Measurements from ENCODE around the gene MAN2B1. TPM values are rescaled to one million over a fixed set of nuclear protein-coding genes. Genes with fewer than 3 reads are reported as not detected.

Gene MAN2B1
- total and polyA plus RNA-seq, 2 donors from 2014 or later, result 63.9 to 90.5 TPM

DNA sequence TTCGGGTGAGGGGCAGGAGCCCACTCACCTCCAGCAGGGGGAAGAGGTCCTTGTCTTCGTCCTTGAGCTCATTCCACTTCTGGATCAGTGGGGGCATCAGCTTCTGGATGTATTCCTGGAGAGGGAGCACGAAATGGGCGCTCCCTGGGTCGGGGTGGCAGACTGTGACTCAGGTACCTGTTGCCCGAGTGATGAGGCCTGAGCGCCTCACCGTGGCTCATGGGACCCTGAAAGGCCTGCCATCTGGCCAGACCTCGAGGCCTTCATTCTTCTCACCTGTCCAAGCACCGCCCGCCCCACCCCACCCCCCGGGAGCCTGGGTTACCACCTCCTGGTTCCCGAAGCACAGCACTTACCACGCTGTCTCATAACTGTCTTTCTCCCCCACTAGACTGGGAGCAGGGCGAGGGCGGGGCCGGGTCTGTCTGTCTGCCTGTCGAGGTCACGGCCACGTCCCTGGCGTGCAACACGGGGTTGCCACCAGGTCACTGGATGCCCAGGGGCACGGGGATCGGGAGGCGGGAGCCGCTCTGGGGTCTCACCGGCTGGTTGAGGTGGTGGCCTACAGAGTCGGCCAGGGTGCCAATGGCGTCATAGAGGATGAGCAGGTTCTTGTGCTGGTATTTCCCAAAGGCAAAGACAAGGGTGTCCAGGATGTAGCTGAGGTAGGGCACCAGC, 39.3 kb upstream of the MAN2B1 start:
- Histone ChIP-seq H3K27me3 (ENCODE audit: control insufficient read depth, insufficient read depth, low read length) (no peaks in the 10 kb centered on the region), H3K27ac (ENCODE audit: low read depth in 2 of 2, low read length in 2 of 2) (no peak overlapping the region), H3K36me3 (ENCODE audit: control insufficient read depth in 2 of 3, insufficient read depth in 3 of 3, low read length in 3 of 3) (peaks cover 4 to 63% (median 28%) of the 10 kb centered on the region in 3 donors), H3K4me1 (ENCODE audit: control insufficient read depth in 2 of 3, insufficient read depth in 2 of 3, low read depth in 1 of 3, low read length in 3 of 3) (no peaks in the 10 kb centered on the region), H3K4me3 (ENCODE audit: low read length in 3 of 3) (no peak overlapping the region), H3K9me3 (ENCODE audit: control insufficient read depth in 2 of 3, insufficient read depth in 1 of 3, low read length in 3 of 3) (no peaks in the 10 kb centered on the region), H3K9ac (ENCODE audit: low read length in 3 of 3) (no peak overlapping the region)
- TF ChIP-seq, protein P1, sequence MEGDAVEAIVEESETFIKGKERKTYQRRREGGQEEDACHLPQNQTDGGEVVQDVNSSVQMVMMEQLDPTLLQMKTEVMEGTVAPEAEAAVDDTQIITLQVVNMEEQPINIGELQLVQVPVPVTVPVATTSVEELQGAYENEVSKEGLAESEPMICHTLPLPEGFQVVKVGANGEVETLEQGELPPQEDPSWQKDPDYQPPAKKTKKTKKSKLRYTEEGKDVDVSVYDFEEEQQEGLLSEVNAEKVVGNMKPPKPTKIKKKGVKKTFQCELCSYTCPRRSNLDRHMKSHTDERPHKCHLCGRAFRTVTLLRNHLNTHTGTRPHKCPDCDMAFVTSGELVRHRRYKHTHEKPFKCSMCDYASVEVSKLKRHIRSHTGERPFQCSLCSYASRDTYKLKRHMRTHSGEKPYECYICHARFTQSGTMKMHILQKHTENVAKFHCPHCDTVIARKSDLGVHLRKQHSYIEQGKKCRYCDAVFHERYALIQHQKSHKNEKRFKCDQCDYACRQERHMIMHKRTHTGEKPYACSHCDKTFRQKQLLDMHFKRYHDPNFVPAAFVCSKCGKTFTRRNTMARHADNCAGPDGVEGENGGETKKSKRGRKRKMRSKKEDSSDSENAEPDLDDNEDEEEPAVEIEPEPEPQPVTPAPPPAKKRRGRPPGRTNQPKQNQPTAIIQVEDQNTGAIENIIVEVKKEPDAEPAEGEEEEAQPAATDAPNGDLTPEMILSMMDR (IDR thresholded peaks at IDR 0.05; ENCODE audit: borderline replicate concordance, extremely low read depth, insufficient read depth), result no peak
- FAIRE-seq, result no peak
- no peak for DNase-seq
- intact Hi-C loops (cut with DNase I), result no loop called here

DNA sequence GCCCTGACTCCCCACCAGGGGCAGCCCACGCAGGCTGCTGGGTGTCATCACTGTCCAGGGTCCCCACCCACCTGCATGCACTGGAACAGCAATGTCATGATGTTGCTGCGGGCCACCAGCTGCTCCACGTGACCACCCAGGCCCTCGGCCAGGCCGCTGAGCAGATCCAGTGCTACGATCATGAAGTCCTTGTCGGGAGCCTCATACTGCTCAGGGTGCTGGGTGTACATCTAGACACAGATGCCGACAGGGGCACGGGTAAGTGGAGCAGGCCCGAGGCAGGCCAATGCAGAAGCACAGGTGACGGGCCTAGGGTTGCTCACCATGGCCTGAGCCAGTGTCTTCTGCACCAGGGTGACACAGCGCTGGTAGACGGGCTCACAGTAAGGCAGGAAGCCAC, 38.6 kb upstream of the MAN2B1 start:
- TF ChIP-seq, protein P1 (IDR thresholded peaks at IDR 0.05; ENCODE audit: borderline replicate concordance, extremely low read depth, insufficient read depth), result no peak
- Histone ChIP-seq H3K9me3 (ENCODE audit: control insufficient read depth in 2 of 3, insufficient read depth in 1 of 3, low read length in 3 of 3) (no peaks in the 10 kb centered on the region), H3K27me3 (ENCODE audit: control insufficient read depth, insufficient read depth, low read length) (no peaks in the 10 kb centered on the region), H3K36me3 (ENCODE audit: control insufficient read depth in 2 of 3, insufficient read depth in 3 of 3, low read length in 3 of 3) (peaks cover 4 to 58% (median 25%) of the 10 kb centered on the region in 3 donors), H3K27ac (ENCODE audit: low read depth in 2 of 2, low read length in 2 of 2) (no peak overlapping the region), H3K4me3 (ENCODE audit: low read length in 3 of 3) (no peak overlapping the region), H3K9ac (ENCODE audit: low read length in 3 of 3) (no peak overlapping the region), H3K4me1 (ENCODE audit: control insufficient read depth in 2 of 3, insufficient read depth in 2 of 3, low read depth in 1 of 3, low read length in 3 of 3) (no peaks in the 10 kb centered on the region)
- intact Hi-C loops (cut with DNase I), result no loop called here
- DNase-seq, result no peak
- no peak for FAIRE-seq

DNA sequence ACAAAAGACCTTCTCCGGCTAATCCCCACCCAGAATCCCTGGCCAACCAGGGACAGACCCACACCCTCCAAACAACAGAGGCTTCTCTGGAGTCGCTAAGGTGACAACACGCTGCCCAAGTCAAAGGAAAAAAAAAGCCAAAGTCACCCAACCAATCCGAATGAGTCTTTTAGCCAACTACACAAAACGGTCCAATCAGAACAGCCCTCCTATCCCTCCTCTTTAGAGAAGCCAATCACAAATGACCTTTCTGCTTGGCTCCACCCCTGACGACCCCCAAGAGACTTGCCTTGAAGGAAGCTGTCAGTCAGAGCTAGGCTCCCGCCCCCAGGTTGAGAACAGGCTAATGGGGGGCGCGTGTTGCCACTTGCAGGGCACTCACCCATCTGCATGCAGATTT, 36.5 kb upstream of the MAN2B1 start:
- TF ChIP-seq, protein P1 (IDR thresholded peaks at IDR 0.05; ENCODE audit: borderline replicate concordance, extremely low read depth, insufficient read depth), result no peak
- Histone ChIP-seq H3K4me1 (ENCODE audit: control insufficient read depth in 2 of 3, insufficient read depth in 2 of 3, low read depth in 1 of 3, low read length in 3 of 3) (no peaks in the 10 kb centered on the region), H3K9ac (ENCODE audit: low read length in 3 of 3) (no peak overlapping the region), H3K27ac (ENCODE audit: low read depth in 2 of 2, low read length in 2 of 2) (no peak overlapping the region), H3K27me3 (ENCODE audit: control insufficient read depth, insufficient read depth, low read length) (no peaks in the 10 kb centered on the region), H3K4me3 (ENCODE audit: low read length in 3 of 3) (no peak overlapping the region), H3K9me3 (ENCODE audit: control insufficient read depth in 2 of 3, insufficient read depth in 1 of 3, low read length in 3 of 3) (no peaks in the 10 kb centered on the region), H3K36me3 (ENCODE audit: control insufficient read depth in 2 of 3, insufficient read depth in 3 of 3, low read length in 3 of 3) (peaks cover 2 to 48% (median 23%) of the 10 kb centered on the region in 3 donors)
- DNase-seq (peak in 3 of 5 donors; percentile 41 to 67 (median 55)), FAIRE-seq (no peak)
- intact Hi-C loops (cut with DNase I), result no loop called here
